Kidney (tissue), 14 donors: Measurements from ENCODE around the gene GRK6. TPM values are rescaled to one million over a fixed set of nuclear protein-coding genes. Genes with fewer than 3 reads are reported as not detected.

ENCODE experiments used
- DNase-seq, 5 donors: peaks; one replicate each; pipeline ENCODE4 v3.0.0-alpha.2; 2013 to 2020
- FAIRE-seq: peaks from 2 replicates; lab custom pipeline; 2012; peaks lifted over from hg19 to GRCh38; lab: Jason Lieb, UNC
- H3K27ac ChIP-seq, 2 donors: one replicate each; pipeline ENCODE4 v1.7.0; 2013; ENCODE audit warnings: low read depth in 2 of 2, low read length in 2 of 2, inconsistent platforms in 1 of 2
- H3K27me3 ChIP-seq: one replicate; pipeline ENCODE4 v1.7.1; 2013; ENCODE audit warnings: low read length, inconsistent platforms; ENCODE audit not compliant: control insufficient read depth, insufficient read depth
- H3K36me3 ChIP-seq, 3 donors: one replicate each; pipeline versions ENCODE4 v1.7.0 to v1.7.1; 2013; ENCODE audit warnings: low read length in 3 of 3, control low read depth in 1 of 3, inconsistent platforms in 1 of 3; ENCODE audit not compliant: insufficient read depth in 3 of 3, control insufficient read depth in 2 of 3
- H3K4me1 ChIP-seq, 3 donors: one replicate each; pipeline versions ENCODE4 v1.7.0 to v1.7.1; 2013; ENCODE audit warnings: low read length in 3 of 3, inconsistent platforms in 1 of 3, low read depth in 1 of 3; ENCODE audit not compliant: control insufficient read depth in 2 of 3, insufficient read depth in 2 of 3
- H3K4me3 ChIP-seq, 3 donors: one replicate each; pipeline versions ENCODE4 v1.7.0 to v1.8.1; 2013; ENCODE audit warnings: low read length in 3 of 3, control low read depth in 1 of 3, inconsistent platforms in 1 of 3
- H3K9ac ChIP-seq, 3 donors: one replicate each; pipeline versions ENCODE4 v1.7.0 to v1.7.1; 2013; ENCODE audit warnings: low read length in 3 of 3, control low read depth in 1 of 3, inconsistent platforms in 1 of 3
- H3K9me3 ChIP-seq, 3 donors: one replicate each; pipeline versions ENCODE4 v1.7.0 to v1.7.1; 2013; ENCODE audit warnings: low read length in 3 of 3, control low read depth in 1 of 3, inconsistent platforms in 1 of 3; ENCODE audit not compliant: control insufficient read depth in 2 of 3, insufficient read depth in 1 of 3
- intact Hi-C: fragments of 100-400 bp; cut with DNase I; formaldehyde crosslinking; loops from one replicate; pipeline ENCODE4 v1.11.1; 2022
- polyA plus RNA-seq: library from polyadenylated mRNA; stranded (reverse); fragments of 350-450 nt; fragmentation: Illumina TruSeq; extraction: RNeasy Lipid Tissue Mini Kit (QIAGEN cat#74804); gene quantifications from one replicate; pipeline ENCODE4 v1.2.3, GENCODE V29; 2014; ENCODE audit warnings: low read depth, low replicate concordance; ENCODE audit not compliant: insufficient read depth
- total RNA-seq: library from RNA; stranded (reverse); fragmentation: NEBNext Ultra II Directional; extraction: Animal tissue kit (Norgen Biotek cat#: 25700); gene quantifications from one replicate; pipeline ENCODE4 v1.2.1, GENCODE V29; 2021
- TF ChIP-seq, protein P1 (sequence below): IDR thresholded peaks from 3 replicates; pipeline ENCODE4 v1.5.1; 2012; ENCODE audit warnings: mild to moderate bottlenecking, moderate library complexity, borderline replicate concordance; ENCODE audit not compliant: insufficient read depth; ENCODE audit errors: extremely low read depth
- donor health status: control.
- donor health status: control.
- donor health status: control.
- donor health status: control.
- donor health status: control.
- donor health status: DM: yes; HTN: yes; CAD: no.
- donor health status: Normal renal cell carcinoma (clear cell type).

Gene GRK6
- total and polyA plus RNA-seq, 2 donors from 2014 or later = 9.6 to 37.8 TPM

DNA sequence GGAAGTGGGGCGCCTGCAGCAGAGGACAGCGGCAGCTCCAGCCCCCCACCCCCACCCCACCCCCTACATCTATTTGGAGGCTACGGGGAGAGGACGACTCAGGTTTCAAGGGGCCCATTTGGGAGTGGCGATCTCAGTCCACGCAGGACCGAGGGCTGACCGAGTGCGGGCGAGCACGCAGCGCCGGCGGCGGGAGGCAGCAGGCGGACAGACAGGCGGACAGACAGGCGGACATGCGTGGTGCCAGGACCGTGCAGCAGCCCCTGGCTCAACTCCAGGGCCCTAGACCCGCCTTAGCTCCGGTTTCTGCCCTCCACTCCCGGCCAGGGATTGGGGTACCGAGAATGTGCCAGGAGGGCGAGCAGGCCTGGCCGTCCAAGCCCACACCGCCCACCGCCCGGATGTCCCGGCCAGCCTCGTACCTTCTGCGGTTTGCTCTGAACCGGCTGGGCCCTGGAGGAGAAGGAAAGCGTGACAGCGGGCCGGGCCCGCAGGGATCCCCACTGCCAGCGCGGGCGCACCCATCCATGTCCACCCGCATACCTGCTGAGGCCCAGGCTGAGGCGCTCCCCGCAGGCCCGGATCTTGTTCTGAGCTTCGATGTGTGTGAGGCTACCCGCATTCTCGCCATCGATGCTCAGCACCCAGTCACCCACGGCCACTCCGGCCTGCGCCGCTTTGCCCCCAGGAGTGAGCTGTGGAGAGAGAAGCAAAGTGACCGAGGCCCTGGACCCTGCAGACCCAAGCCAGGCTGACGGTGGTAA is 65.7 kb downstream of the GRK6 start:
- intact Hi-C loops = no loop called here
- H3K27ac ChIP-seq = no peak overlapping the region
- no peak overlapping the region for H3K4me3 ChIP-seq
- no peak for FAIRE-seq
- peaks cover 0 to 9% (median 0%) of the 10 kb centered on the region in 3 donors for H3K4me1 ChIP-seq
- TF ChIP-seq, protein P1, sequence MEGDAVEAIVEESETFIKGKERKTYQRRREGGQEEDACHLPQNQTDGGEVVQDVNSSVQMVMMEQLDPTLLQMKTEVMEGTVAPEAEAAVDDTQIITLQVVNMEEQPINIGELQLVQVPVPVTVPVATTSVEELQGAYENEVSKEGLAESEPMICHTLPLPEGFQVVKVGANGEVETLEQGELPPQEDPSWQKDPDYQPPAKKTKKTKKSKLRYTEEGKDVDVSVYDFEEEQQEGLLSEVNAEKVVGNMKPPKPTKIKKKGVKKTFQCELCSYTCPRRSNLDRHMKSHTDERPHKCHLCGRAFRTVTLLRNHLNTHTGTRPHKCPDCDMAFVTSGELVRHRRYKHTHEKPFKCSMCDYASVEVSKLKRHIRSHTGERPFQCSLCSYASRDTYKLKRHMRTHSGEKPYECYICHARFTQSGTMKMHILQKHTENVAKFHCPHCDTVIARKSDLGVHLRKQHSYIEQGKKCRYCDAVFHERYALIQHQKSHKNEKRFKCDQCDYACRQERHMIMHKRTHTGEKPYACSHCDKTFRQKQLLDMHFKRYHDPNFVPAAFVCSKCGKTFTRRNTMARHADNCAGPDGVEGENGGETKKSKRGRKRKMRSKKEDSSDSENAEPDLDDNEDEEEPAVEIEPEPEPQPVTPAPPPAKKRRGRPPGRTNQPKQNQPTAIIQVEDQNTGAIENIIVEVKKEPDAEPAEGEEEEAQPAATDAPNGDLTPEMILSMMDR = no peak
- no peak overlapping the region for H3K9ac ChIP-seq
- DNase-seq = peak in 1 of 5 donors; percentile 79
- no peaks in the 10 kb centered on the region for H3K36me3 ChIP-seq
- H3K9me3 ChIP-seq = no peaks in the 10 kb centered on the region
- no peaks in the 10 kb centered on the region for H3K27me3 ChIP-seq

Other genes starting within 250 kb of the GRK6 start
- 25.0 TPM for gene RAB24, start 123.0 kb upstream of the GRK6 start, total RNA-seq
- 77.6 TPM for gene RAB24, start 123.0 kb upstream of the GRK6 start, polyA plus RNA-seq
- gene PRELID1, start 122.9 kb upstream of the GRK6 start, total RNA-seq = 90.8 TPM
- gene PRELID1, start 122.9 kb upstream of the GRK6 start, polyA plus RNA-seq = 351 TPM
- 6.6 TPM for gene MXD3, start 114.8 kb upstream of the GRK6 start, total RNA-seq
- 4.9 TPM for gene MXD3, start 114.8 kb upstream of the GRK6 start, polyA plus RNA-seq
- gene LMAN2, start 75.0 kb upstream of the GRK6 start, total RNA-seq = 137 TPM
- gene LMAN2, start 75.0 kb upstream of the GRK6 start, polyA plus RNA-seq = 190 TPM
- gene RGS14, start 68.8 kb upstream of the GRK6 start, total RNA-seq = 28.4 TPM
- gene RGS14, start 68.8 kb upstream of the GRK6 start, polyA plus RNA-seq = 56.3 TPM
- 0.91 TPM for gene SLC34A1, start 42.2 kb upstream of the GRK6 start, total RNA-seq
- gene SLC34A1, start 42.2 kb upstream of the GRK6 start, polyA plus RNA-seq = 211 TPM
- not detected for gene PFN3, start 26.0 kb upstream of the GRK6 start, total RNA-seq
- not detected for gene PFN3, start 26.0 kb upstream of the GRK6 start, polyA plus RNA-seq
- gene F12, start 17.1 kb upstream of the GRK6 start, total RNA-seq = 4.2 TPM
- gene F12, start 17.1 kb upstream of the GRK6 start, polyA plus RNA-seq = 3.1 TPM
- 5.5 TPM for gene PRR7, start 20.1 kb downstream of the GRK6 start, total RNA-seq
- 1.6 TPM for gene PRR7, start 20.1 kb downstream of the GRK6 start, polyA plus RNA-seq
- gene DBN1, start 47.0 kb downstream of the GRK6 start, total RNA-seq = 64.2 TPM
- gene DBN1, start 47.0 kb downstream of the GRK6 start, polyA plus RNA-seq = 56.5 TPM
- 89.7 TPM for gene PDLIM7, start 70.9 kb downstream of the GRK6 start, total RNA-seq
- 46.4 TPM for gene PDLIM7, start 70.9 kb downstream of the GRK6 start, polyA plus RNA-seq
- gene DOK3, start 83.2 kb downstream of the GRK6 start, total RNA-seq = 18.6 TPM
- 1.9 TPM for gene DOK3, start 83.2 kb downstream of the GRK6 start, polyA plus RNA-seq
- gene DDX41, start 90.3 kb downstream of the GRK6 start, total RNA-seq = 86.7 TPM
- 97.3 TPM for gene DDX41, start 90.3 kb downstream of the GRK6 start, polyA plus RNA-seq
- 77.8 TPM for gene FAM193B, start 127.9 kb downstream of the GRK6 start, total RNA-seq
- 61.0 TPM for gene FAM193B, start 127.9 kb downstream of the GRK6 start, polyA plus RNA-seq
- 168 TPM for gene TMED9, start 165.5 kb downstream of the GRK6 start, total RNA-seq
- 214 TPM for gene TMED9, start 165.5 kb downstream of the GRK6 start, polyA plus RNA-seq
- 30.7 TPM for gene B4GALT7, start 173.5 kb downstream of the GRK6 start, total RNA-seq
- gene B4GALT7, start 173.5 kb downstream of the GRK6 start, polyA plus RNA-seq = 42.6 TPM